Upper lobe of left lung (tissue), 6 donors: ENCODE measurements around the gene HPSE2. TPM values are rescaled to one million over a fixed set of nuclear protein-coding genes. Genes with fewer than 3 reads are reported as not detected.

ENCODE experiments used
- ATAC-seq, 2 donors: fragments of 200-7000 bp; cut with Tn5 transposase; one replicate each; pipeline ENCODE4 v1.9.1; 2022; ENCODE audit warnings: mild to moderate bottlenecking in 2 of 2, moderate library complexity in 2 of 2; ENCODE audit not compliant: low FRiP score in 2 of 2
- DNase-seq, 2 donors: peaks; one replicate each; pipeline ENCODE4 v3.0.0-alpha.2; 2019 to 2020
- H3K27ac ChIP-seq, 4 donors: fragments of 200-600 bp; sonication (generic); one replicate each; pipeline ENCODE4 v1.5.1; 2016 to 2019
- H3K27me3 ChIP-seq, 4 donors: fragments of 200-600 bp; sonication (generic); one replicate each; pipeline ENCODE4 v1.5.1; 2017 to 2019
- H3K36me3 ChIP-seq, 4 donors: fragments of 200-600 bp; sonication (generic); one replicate each; pipeline ENCODE4 v1.5.1; 2016 to 2019
- H3K4me1 ChIP-seq, 4 donors: fragments of 200-600 bp; sonication (generic); one replicate each; pipeline ENCODE4 v1.5.1; 2018 to 2019
- H3K4me3 ChIP-seq, 4 donors: fragments of 200-600 bp; sonication (generic); one replicate each; pipeline ENCODE4 v1.5.1; 2017 to 2019; ENCODE audit warnings: mild to moderate bottlenecking in 2 of 4, moderate library complexity in 1 of 4
- H3K9me3 ChIP-seq, 4 donors: fragments of 200-600 bp; sonication (generic); one replicate each; pipeline ENCODE4 v1.5.1; 2018 to 2019
- EP300 ChIP-seq, 4 donors: sonication (generic); formaldehyde crosslinking; IDR thresholded peaks; one replicate each; pipeline ENCODE4 v1.5.1; 2017; ENCODE audit warnings: antibody characterized with exemption in 4 of 4, control low read depth in 2 of 4
- POLR2A ChIP-seq, 4 donors: fragments of 450-650 bp; IDR thresholded peaks; one replicate each; pipeline ENCODE4 v1.5.1; 2016 to 2017; ENCODE audit warnings: antibody characterized with exemption in 4 of 4, mild to moderate bottlenecking in 2 of 4
- POLR2AphosphoS5 ChIP-seq, 2 donors: sonication (generic); formaldehyde crosslinking; IDR thresholded peaks; one replicate each; pipeline ENCODE4 v1.5.1; 2017; ENCODE audit warnings: antibody characterized with exemption in 2 of 2
- WGBS, 2 donors: methylation state at CpG; one replicate each; pipeline ENCODE4 v1.1.5; 2017 to 2018; 5-methylcytosine and 5-hydroxymethylcytosine counted together
- total RNA-seq, 6 donors: library from RNA; depleted of rRNA in 4 of 6; stranded (reverse); fragments of >200 nt in 4 of 6; gene quantifications; one replicate each; pipeline versions ENCODE4 v1.1.0 to v1.2.1, GENCODE V29; 2016 to 2021
- TF ChIP-seq, protein P1 (sequence below), 6 experiments: fragments of 450-650 bp in 4 of 6; fragments of 200-600 bp in 2 of 6; sonication (generic) in 2 of 6; IDR thresholded peaks; one replicate each; pipeline ENCODE4 v1.5.1; 2016 to 2019; ENCODE audit warnings: antibody characterized with exemption in 6 of 6
- donor health status: DM: no; HTN: no; CAD: no; lungs with moderate emphysema.
- donor health status: DM: no; HTN: yes; CAD: no; lungs with severe emphysema.

The HPSE2 gene
- total RNA-seq, 6 donors from 2014 or later: 0.15 to 1.1 (median 0.91) TPM; not detected in 1

DNA sequence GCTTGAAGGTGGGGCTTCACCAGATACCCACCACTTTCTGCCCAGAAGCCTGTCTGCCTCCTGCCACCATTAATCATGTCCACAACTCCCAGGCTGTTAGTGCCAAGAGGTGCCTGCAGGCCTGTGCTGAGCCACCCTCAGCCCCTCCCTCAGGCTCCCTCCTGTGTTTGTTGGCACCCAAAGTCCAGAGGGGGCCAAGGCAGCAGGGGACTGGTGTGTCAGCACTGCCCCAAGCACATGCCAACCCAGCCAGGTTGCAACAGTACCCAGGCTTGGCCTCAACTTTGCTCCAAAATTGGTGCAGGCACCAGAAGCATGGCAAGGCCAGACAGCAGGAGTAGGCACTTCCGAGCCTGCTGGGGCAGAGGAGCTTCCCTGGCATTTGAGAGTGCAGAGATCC lies 111.3 kb downstream of the HPSE2 start:
- DNase-seq (peak in 1 of 2 donors; percentile 11), ATAC-seq (peak in 1 of 2 donors; percentile 14)
- Histone ChIP-seq H3K4me1 (no peaks in the 10 kb centered on the region), H3K4me3 (no peak overlapping the region), H3K27me3 (no peaks in the 10 kb centered on the region), H3K27ac (no peak overlapping the region), H3K36me3 (no peaks in the 10 kb centered on the region), H3K9me3 (peaks cover 0 to 9% (median 0%) of the 10 kb centered on the region in 4 donors)
- 78% methylated on average over 1 of the region's 1 CpG; no CpG with 5 or more reads in 1 of the 2 donors for WGBS, 2 donors
- TF ChIP-seq POLR2AphosphoS5 (IDR thresholded peaks at IDR 0.05): no peak
- TF ChIP-seq, protein P1, sequence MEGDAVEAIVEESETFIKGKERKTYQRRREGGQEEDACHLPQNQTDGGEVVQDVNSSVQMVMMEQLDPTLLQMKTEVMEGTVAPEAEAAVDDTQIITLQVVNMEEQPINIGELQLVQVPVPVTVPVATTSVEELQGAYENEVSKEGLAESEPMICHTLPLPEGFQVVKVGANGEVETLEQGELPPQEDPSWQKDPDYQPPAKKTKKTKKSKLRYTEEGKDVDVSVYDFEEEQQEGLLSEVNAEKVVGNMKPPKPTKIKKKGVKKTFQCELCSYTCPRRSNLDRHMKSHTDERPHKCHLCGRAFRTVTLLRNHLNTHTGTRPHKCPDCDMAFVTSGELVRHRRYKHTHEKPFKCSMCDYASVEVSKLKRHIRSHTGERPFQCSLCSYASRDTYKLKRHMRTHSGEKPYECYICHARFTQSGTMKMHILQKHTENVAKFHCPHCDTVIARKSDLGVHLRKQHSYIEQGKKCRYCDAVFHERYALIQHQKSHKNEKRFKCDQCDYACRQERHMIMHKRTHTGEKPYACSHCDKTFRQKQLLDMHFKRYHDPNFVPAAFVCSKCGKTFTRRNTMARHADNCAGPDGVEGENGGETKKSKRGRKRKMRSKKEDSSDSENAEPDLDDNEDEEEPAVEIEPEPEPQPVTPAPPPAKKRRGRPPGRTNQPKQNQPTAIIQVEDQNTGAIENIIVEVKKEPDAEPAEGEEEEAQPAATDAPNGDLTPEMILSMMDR (IDR thresholded peaks at IDR 0.05): no peak
- no peak for TF ChIP-seq EP300 (IDR thresholded peaks at IDR 0.05)

DNA sequence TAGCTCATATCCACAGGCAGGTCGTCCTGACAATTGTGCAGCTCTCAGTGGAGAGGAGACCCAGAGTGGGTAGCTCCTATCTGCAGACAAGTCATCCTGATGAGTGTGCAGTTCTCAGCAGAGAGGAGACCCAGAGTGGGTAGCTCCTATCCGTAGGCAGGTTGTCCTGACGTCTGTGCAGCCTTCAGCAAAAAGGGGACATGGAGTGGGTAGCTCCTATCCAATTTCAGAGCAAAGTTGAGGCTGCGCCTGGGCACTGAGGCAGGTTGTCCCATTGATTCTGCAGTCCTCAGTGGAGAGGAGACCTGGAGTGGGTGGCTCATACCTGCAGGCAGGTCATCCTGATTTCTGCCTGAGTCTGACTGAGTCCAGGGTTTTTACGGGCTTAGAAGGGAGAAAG lies 111.8 kb downstream of the HPSE2 start:
- peaks cover 0 to 9% (median 0%) of the 10 kb centered on the region in 4 donors for H3K9me3 ChIP-seq
- H3K27me3 ChIP-seq: no peaks in the 10 kb centered on the region
- no peaks in the 10 kb centered on the region for H3K4me1 ChIP-seq
- TF ChIP-seq POLR2A (IDR thresholded peaks at IDR 0.05): no peak
- TF ChIP-seq, protein P1 (IDR thresholded peaks at IDR 0.05): no peak
- TF ChIP-seq EP300 (IDR thresholded peaks at IDR 0.05): no peak
- no peak for TF ChIP-seq POLR2AphosphoS5 (IDR thresholded peaks at IDR 0.05)
- no peak for DNase-seq
- 77 to 93% methylated on average over 3 to 5 of the region's 5 CpGs for WGBS, 2 donors
- ATAC-seq: peak in 1 of 2 donors; percentile 10
- H3K4me3 ChIP-seq: no peak overlapping the region
- no peak overlapping the region for H3K27ac ChIP-seq
- H3K36me3 ChIP-seq: no peaks in the 10 kb centered on the region

DNA sequence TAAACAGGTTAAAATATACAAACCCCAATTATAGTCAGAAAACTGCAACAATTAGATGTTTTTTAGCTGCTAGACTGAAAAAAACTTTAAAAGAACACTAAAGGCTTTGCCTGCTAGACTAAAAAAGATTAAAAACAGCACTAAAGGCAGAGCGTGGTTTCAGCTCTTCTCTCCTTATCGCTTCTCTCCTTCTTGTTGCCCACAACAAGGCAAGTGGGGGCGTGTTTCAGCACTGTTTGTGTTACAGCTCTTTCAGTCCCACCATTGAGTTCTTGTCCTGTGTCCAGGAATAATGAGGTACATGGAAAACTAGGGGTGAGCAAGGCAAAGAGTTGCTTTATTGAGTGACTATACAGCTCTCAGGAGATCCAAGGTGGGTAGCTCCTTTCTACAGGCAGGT lies 112.3 kb downstream of the HPSE2 start:
- no peak overlapping the region for H3K4me3 ChIP-seq
- no peak overlapping the region for H3K27ac ChIP-seq
- H3K27me3 ChIP-seq: no peaks in the 10 kb centered on the region
- DNase-seq: no peak
- WGBS, 2 donors: 83 to 88% methylated on average over 3 of the region's 3 CpGs
- peaks cover 0 to 9% (median 0%) of the 10 kb centered on the region in 4 donors for H3K9me3 ChIP-seq
- ATAC-seq: no peak
- TF ChIP-seq POLR2AphosphoS5 (IDR thresholded peaks at IDR 0.05) (no peak), POLR2A (IDR thresholded peaks at IDR 0.05) (no peak), EP300 (IDR thresholded peaks at IDR 0.05) (no peak)
- TF ChIP-seq, protein P1 (IDR thresholded peaks at IDR 0.05): no peak
- H3K4me1 ChIP-seq: no peaks in the 10 kb centered on the region
- no peaks in the 10 kb centered on the region for H3K36me3 ChIP-seq

DNA sequence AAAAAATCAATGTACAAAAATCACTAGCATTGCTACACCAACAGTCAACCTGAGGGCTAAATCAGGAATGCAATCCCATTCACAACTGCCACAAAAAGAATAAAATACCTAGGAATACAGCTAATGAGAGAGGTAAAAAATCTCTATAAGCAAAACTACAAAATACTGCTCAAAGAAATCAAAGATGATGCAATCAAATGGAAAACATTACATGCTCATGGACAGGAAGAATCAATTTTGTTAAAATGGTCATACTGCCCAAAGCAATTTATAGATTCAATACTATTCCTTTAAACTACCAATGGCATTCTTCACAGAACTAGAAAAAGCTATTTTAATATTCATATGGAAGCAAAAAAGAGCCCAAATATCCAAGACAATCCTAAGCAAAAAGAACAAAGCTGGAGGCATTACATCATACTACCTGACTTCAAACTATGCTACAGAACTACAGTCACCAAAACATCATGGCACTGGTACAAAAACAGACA lies 116.3 kb downstream of the HPSE2 start:
- DNase-seq (no peak), ATAC-seq (no peak)
- Histone ChIP-seq H3K4me1 (no peaks in the 10 kb centered on the region), H3K27ac (no peak overlapping the region), H3K4me3 (no peak overlapping the region), H3K36me3 (no peaks in the 10 kb centered on the region), H3K9me3 (peaks cover 0 to 3% (median 0%) of the 10 kb centered on the region in 4 donors), H3K27me3 (no peaks in the 10 kb centered on the region)
- TF ChIP-seq POLR2A (IDR thresholded peaks at IDR 0.05): no peak
- no peak for TF ChIP-seq POLR2AphosphoS5 (IDR thresholded peaks at IDR 0.05)
- TF ChIP-seq, protein P1 (IDR thresholded peaks at IDR 0.05): no peak
- TF ChIP-seq EP300 (IDR thresholded peaks at IDR 0.05): no peak

DNA sequence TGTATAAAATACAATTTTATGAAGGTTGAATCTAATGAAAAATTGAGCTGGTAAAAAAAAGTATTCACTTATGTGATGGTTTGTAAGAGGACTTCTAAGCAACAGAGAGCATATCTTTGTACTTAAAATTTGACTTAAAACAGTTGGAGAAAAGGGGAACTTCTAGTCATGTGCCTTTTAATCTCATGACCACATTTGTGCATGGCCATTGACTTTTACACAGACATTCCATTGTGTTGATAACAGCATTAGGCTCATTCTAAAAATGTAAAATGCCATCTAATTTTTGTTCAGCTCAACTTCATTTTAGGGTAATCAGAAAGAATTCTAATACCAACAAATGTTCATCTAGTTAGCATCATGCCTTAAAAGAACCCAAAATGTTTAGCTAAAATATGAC lies 119.9 kb downstream of the HPSE2 start:
- H3K9me3 ChIP-seq: no peaks in the 10 kb centered on the region
- H3K27me3 ChIP-seq: no peaks in the 10 kb centered on the region
- no peaks in the 10 kb centered on the region for H3K36me3 ChIP-seq
- ATAC-seq (no peak), DNase-seq (no peak)
- H3K27ac ChIP-seq: no peak overlapping the region
- H3K4me1 ChIP-seq: no peaks in the 10 kb centered on the region
- H3K4me3 ChIP-seq: no peak overlapping the region
- TF ChIP-seq EP300 (IDR thresholded peaks at IDR 0.05) (no peak), POLR2A (IDR thresholded peaks at IDR 0.05) (no peak), POLR2AphosphoS5 (IDR thresholded peaks at IDR 0.05) (no peak)
- TF ChIP-seq, protein P1 (IDR thresholded peaks at IDR 0.05): no peak
